Neural cell (in vitro differentiated cells): ENCODE measurements around the gene HSPB2. TPM values are rescaled to one million over a fixed set of nuclear protein-coding genes. Genes with fewer than 3 reads are reported as not detected.

Experiments
- H2AFZ ChIP-seq: fragments of 200-600, 300-800 bp; sonication (generic), shearing (Covaris generic); 2 replicates; pipeline ENCODE4 v1.6.0; 2014; ENCODE audit warnings: low read depth, mild to moderate bottlenecking, antibody characterized with exemption, low read length, moderate library complexity
- H3F3A ChIP-seq: fragments of 200-600 bp; shearing (Covaris generic); 2 replicates; pipeline ENCODE4 v1.6.1; 2016; ENCODE audit warnings: mild to moderate bottlenecking, moderate library complexity, mixed read lengths, antibody characterized with exemption, low read length; ENCODE audit not compliant: insufficient read depth, poor library complexity, severe bottlenecking
- H3K27ac ChIP-seq: fragments of 200-600, 300-800 bp; sonication (generic), shearing (Covaris generic); 2 replicates; pipeline ENCODE4 v1.5.1; 2014; ENCODE audit warnings: mild to moderate bottlenecking, low read length, moderate library complexity
- H3K27me3 ChIP-seq: fragments of 300-800, 200-600 bp; sonication (generic), shearing (Covaris generic); 2 replicates; pipeline ENCODE4 v1.6.0; 2014; ENCODE audit warnings: mild to moderate bottlenecking, low read depth, low read length, moderate library complexity; ENCODE audit not compliant: insufficient read depth
- H3K36me3 ChIP-seq: fragments of 300-800, 200-600 bp; sonication (generic), shearing (Covaris generic); 2 replicates; pipeline ENCODE4 v1.5.1; 2014; ENCODE audit warnings: mild to moderate bottlenecking, antibody characterized with exemption, low read length, moderate library complexity; ENCODE audit not compliant: insufficient read depth
- H3K4me2 ChIP-seq: fragments of 300-800, 200-600 bp; sonication (generic), shearing (Covaris generic); 2 replicates; pipeline ENCODE4 v1.6.0; 2014; ENCODE audit warnings: mild to moderate bottlenecking, low read length
- H3K4me3 ChIP-seq: fragments of 300-800, 200-600 bp; sonication (generic), shearing (Covaris generic); 2 replicates; pipeline ENCODE4 v1.5.1; 2014; ENCODE audit warnings: mild to moderate bottlenecking, low read length, moderate library complexity
- H3K79me2 ChIP-seq: fragments of 200-600 bp; shearing (Covaris generic); replicated peaks from 2 replicates; pipeline ENCODE4 v1.6.0; 2014; ENCODE audit warnings: mild to moderate bottlenecking, low read length, moderate library complexity; ENCODE audit not compliant: insufficient read depth
- H3K9ac ChIP-seq: fragments of 300-800, 200-600 bp; sonication (generic), shearing (Covaris generic); 2 replicates; pipeline ENCODE4 v1.6.1; 2016; ENCODE audit warnings: mild to moderate bottlenecking, low read length, mixed read lengths
- H3K9me2 ChIP-seq: fragments of 200-600 bp; shearing (Covaris generic); 2 replicates; pipeline ENCODE4 v1.6.1; 2016; ENCODE audit warnings: mild to moderate bottlenecking, low read length, mixed read lengths; ENCODE audit not compliant: insufficient read depth
- H3K9me3 ChIP-seq: fragments of 200-600, 300-800 bp; sonication (generic), shearing (Covaris generic); 2 replicates; pipeline ENCODE4 v1.6.1; 2016; ENCODE audit warnings: mild to moderate bottlenecking, mixed run types, low read length, moderate library complexity, mixed read lengths
- H4K20me1 ChIP-seq: fragments of 200-600 bp; shearing (Covaris generic); 2 replicates; pipeline ENCODE4 v1.6.1; 2016; ENCODE audit warnings: mild to moderate bottlenecking, mixed run types; ENCODE audit not compliant: insufficient read depth
- CTCF ChIP-seq: fragments of 450-650 bp; IDR thresholded peaks from 2 replicates; pipeline ENCODE4 v1.5.1; 2014; ENCODE audit warnings: antibody characterized with exemption, mild to moderate bottlenecking, moderate library complexity; ENCODE audit not compliant: poor library complexity, severe bottlenecking
- EP300 ChIP-seq: fragments of 450-650 bp; conservative IDR thresholded peaks from 2 replicates; pipeline ENCODE4 v1.6.1; 2014; ENCODE audit warnings: antibody characterized with exemption, mild to moderate bottlenecking, moderate library complexity; ENCODE audit not compliant: poor library complexity, severe bottlenecking
- EZH2 ChIP-seq: fragments of 200-600, 300-800 bp; shearing (Covaris generic), sonication (generic); IDR thresholded peaks from 2 replicates; pipeline ENCODE4 v1.6.1; 2014; ENCODE audit warnings: antibody characterized with exemption, low read length, borderline replicate concordance, mild to moderate bottlenecking; ENCODE audit not compliant: insufficient read depth, poor library complexity, severe bottlenecking
- MXI1 ChIP-seq: fragments of 450-650 bp; conservative IDR thresholded peaks from 2 replicates; pipeline ENCODE4 v1.6.1; 2014; ENCODE audit warnings: antibody characterized with exemption, mild to moderate bottlenecking; ENCODE audit not compliant: poor library complexity, severe bottlenecking
- POLR2AphosphoS5 ChIP-seq: IDR thresholded peaks from 2 replicates; pipeline ENCODE4 v1.6.1; 2012
- RAD21 ChIP-seq: fragments of 450-650 bp; conservative IDR thresholded peaks from 2 replicates; pipeline ENCODE4 v1.6.1; 2014; ENCODE audit warnings: antibody characterized with exemption, mild to moderate bottlenecking, moderate library complexity
- REST ChIP-seq: IDR thresholded peaks from 2 replicates; pipeline ENCODE4 v1.6.1; 2012; ENCODE audit warnings: borderline replicate concordance
- SMC3 ChIP-seq: fragments of 450-650 bp; conservative IDR thresholded peaks from 2 replicates; pipeline ENCODE4 v1.6.1; 2014; ENCODE audit warnings: antibody characterized with exemption, mild to moderate bottlenecking, moderate library complexity; ENCODE audit not compliant: poor library complexity
- TAF1 ChIP-seq: IDR thresholded peaks from 2 replicates; pipeline ENCODE4 v1.6.1; 2012; ENCODE audit warnings: low read depth
- polyA plus RNA-seq: library from polyadenylated mRNA; depleted of rRNA; stranded (reverse); fragments of >200 nt; gene quantifications from 2 replicates; pipeline ENCODE4 v1.2.3, GENCODE V29; 2014

The HSPB2 gene
- polyA plus RNA-seq, 1 donor from 2014 or later, result not detected

GRCh38 chr11:111960916-111961315 lies 48.4 kb downstream of the HSPB2 start:
- H3K9me3 ChIP-seq, result no peaks in the 10 kb centered on the region
- H3K9me2 ChIP-seq, result no peaks in the 10 kb centered on the region
- no peak overlapping the region for H3K4me3 ChIP-seq
- H3K27ac ChIP-seq, result no peak overlapping the region
- no peak overlapping the region for H3K4me2 ChIP-seq
- TF ChIP-seq EZH2, result no peak
- no peak for TF ChIP-seq REST
- no peak for TF ChIP-seq CTCF
- no peak for TF ChIP-seq TAF1
- TF ChIP-seq RAD21, result no peak
- H3K27me3 ChIP-seq, result no peaks in the 10 kb centered on the region
- H3K9ac ChIP-seq, result no peak overlapping the region
- no peaks in the 10 kb centered on the region for H3K79me2 ChIP-seq
- H4K20me1 ChIP-seq, result no peaks in the 10 kb centered on the region
- no peak overlapping the region for H2AFZ ChIP-seq
- H3F3A ChIP-seq, result no peaks in the 10 kb centered on the region
- H3K36me3 ChIP-seq, result peaks cover 3% of the 10 kb centered on the region

GRCh38 chr11:111961389-111962300 lies 49.1 kb downstream of the HSPB2 start:
- TF ChIP-seq REST (no peak), SMC3 (no peak), RAD21 (no peak), EZH2 (no peak), CTCF (no peak), MXI1 (no peak), POLR2AphosphoS5 (no peak), TAF1 (no peak), EP300 (no peak)
- H3K27ac ChIP-seq, result no peak overlapping the region
- no peak overlapping the region for H3K4me2 ChIP-seq
- no peaks in the 10 kb centered on the region for H3K79me2 ChIP-seq
- no peaks in the 10 kb centered on the region for H3K9me2 ChIP-seq
- H3K27me3 ChIP-seq, result no peaks in the 10 kb centered on the region
- no peaks in the 10 kb centered on the region for H4K20me1 ChIP-seq
- no peaks in the 10 kb centered on the region for H3K9me3 ChIP-seq
- peaks cover 3% of the 10 kb centered on the region for H3K36me3 ChIP-seq
- no peak overlapping the region for H3K4me3 ChIP-seq
- no peak overlapping the region for H2AFZ ChIP-seq
- H3F3A ChIP-seq, result no peaks in the 10 kb centered on the region
- no peak overlapping the region for H3K9ac ChIP-seq
